IPS-NIHi7 (cell line): ENCODE data around the gene GREB1L.
"Not testable (repeated sequence)": the region's sequence is repeated elsewhere in the genome, so short reads cannot be mapped to it uniquely, and the experiment has no call there.

Source experiments
- DNase-seq: peaks from one replicate; pipeline ENCODE4 v3.0.0; 2012; ENCODE audit warnings: mixed read lengths; ENCODE audit errors: extremely low spot score

The GREB1L gene

DNA sequence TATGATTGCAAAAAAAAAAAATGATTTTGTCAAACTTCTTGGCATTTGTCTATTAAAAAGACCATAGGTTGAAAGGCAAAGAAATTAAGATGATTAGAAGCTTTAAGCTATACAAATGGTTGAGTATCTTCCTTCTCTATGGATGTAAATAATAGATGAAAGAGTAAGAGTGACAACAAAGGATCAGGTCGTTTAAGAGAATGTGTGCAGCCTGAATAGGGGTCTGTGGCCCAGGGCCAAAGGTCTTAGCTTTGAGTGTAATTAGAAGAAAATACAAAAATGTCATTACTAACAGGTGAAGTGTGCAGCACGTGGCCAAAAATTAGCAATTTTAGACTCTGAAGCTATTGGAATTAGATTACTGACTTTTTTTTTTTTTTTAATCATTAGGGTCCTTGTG lies 122.4 kb downstream of the GREB1L start:
- DNase-seq, result no peak

DNA sequence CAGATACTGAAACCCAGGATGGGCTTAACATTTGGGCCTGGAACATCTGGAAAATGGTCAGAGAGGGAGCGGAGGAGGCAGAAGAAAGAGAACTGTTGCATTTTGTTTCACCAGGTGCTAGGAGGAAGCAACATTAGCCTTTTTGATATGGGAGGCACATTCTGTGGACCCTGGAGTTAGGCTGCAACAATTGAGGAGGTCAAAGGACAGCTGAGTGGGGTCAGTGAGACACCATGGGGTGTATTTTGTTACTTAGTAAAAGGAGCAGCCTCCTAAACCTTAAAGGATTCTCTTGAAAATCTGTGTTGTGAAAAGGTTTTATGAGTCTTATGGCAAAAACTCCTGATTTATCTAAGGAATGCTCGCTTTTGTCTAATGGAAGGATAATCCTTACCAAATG lies 124.9 kb downstream of the GREB1L start:
- DNase-seq, result no peak

GRCh38 chr18:21369146-21369545 lies 127.1 kb downstream of the GREB1L start:
- DNase-seq, result no peak

DNA sequence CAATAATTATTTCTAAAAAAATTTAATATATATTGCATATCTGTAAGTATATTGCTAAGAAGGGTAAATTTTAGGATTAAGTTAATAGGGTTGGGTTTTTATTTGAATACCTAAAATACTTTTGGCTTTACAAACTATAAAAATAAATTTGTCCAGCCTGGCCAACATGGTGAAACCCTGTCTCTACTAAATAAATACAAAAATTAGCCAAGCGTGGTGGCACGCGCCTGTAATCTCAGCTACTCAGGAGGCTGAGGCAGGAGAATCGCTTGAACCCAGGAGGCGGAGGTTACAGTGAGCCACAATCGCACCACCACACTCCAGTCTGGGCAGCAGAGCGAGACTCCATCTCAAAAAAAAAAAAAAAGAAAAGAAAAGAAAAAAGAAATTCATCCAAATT lies 127.6 kb downstream of the GREB1L start:
- DNase-seq, result not testable (repeated sequence)

DNA sequence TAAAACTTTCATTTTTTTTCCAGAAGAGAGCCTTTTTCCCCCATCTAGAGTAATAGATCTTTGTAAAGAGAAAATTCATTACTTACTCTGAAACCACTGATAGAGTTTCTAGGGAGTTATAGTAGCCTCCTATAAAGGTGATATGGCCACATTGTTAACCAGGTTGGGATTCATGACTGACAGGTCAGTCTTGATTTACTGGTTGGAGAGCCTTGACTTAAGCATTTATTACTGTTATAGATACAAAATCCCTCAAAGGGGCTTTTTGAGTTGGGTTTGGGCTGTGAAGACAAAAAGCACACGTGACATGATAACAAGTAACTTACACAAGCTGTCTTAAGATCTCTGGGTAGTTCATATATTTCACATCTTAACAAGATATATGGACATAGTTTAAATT lies 141.0 kb downstream of the GREB1L start:
- DNase-seq, result no peak

DNA sequence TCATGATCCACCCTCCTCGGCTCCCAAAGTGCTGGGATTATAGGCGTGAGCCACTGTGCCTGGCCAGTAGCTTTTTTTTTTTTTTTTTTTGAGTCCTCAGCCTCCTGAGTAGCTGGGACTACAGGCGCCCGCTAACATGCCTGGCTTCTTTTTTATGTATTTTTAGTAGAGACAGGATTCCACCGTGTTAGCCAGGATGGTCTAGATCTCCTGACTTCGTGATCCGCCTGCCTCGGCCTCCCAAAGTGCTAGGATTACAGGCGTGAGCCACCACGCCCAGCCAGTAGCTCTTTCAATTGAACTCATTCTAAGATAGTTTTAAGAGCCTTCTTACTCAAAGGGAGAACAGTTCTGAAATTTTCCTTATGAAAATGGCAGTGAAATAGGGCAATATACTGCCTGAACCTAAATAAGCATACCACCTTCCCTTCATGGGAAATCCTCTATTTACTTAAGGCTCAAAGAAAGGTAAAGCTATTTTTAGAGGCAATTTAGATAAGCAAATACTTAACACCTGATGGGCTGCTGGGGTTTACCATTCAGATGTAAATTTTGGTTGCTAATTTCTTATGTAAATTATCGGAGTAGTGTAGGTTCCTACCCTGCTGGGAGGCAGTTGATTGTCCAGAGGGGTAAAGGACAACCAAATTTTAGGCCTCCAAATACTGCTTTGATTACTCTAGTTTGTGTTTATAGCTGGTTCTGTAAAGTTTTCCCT lies 144.7 kb downstream of the GREB1L start:
- peak; percentile 70 for DNase-seq

DNA sequence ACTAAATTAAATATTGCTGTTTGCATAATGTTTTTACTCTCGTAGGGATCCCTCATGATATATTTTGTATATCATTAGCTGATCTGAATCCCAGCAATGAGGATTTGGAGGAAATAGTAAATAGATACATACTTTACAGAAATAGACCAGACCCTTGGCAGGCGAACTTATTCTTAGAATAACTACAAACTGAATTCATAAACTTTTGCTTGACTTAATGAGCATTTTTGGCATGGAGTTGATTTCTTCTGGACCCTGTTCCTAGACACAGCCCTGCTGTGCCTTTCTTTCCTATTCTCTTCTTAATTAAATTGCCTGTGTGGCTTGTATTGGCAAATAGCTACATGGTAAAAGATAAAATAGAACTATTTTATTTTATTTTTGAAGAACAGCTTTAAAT lies 145.9 kb downstream of the GREB1L start:
- DNase-seq, result no peak

- DNase-seq, result no peak
Measured at GRCh38 chr18:21389283-21389682, 147.3 kb downstream of the GREB1L start.

DNA sequence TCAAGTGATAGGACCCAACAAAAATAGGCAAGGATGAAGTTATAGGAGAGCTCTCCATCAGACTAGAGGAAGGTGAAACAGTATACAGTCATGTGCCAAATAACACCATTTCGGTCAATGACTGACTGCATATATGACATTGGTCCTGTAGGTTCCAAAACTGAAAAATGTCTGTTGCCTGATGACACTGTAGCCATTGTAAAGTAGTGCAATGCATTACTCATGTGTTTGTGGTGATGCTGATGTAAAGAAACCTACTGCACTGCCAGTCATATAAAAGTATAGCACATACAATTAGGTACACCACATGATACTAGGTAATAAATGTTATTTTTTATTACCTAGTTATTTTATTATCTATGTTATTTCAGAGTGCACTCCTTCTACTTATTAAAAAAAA lies 147.9 kb downstream of the GREB1L start:
- DNase-seq, result no peak

GRCh38 chr18:21391074-21391673 lies 149.1 kb downstream of the GREB1L start:
- no peak for DNase-seq

GRCh38 chr18:21393986-21394385 lies 152.0 kb downstream of the GREB1L start:
- no peak for DNase-seq

DNA sequence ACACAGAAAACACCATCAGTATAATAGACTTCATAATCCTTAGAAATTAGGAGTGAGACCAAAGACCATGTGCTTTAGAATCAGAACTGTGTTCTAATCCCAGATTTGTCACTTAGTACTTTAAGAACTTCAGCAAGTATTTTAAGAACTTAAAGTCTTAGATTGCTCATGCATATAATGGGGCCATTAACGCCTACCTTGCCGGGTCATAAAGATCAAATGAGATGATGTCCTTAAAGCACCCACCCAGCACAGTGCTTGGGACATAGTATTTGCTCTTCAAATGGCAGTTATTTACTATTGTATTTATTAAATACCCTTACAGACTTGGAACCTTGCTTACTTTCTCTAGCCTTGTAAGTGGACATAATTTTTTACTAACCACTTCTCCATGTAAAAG lies 156.1 kb downstream of the GREB1L start:
- DNase-seq, result no peak

DNA sequence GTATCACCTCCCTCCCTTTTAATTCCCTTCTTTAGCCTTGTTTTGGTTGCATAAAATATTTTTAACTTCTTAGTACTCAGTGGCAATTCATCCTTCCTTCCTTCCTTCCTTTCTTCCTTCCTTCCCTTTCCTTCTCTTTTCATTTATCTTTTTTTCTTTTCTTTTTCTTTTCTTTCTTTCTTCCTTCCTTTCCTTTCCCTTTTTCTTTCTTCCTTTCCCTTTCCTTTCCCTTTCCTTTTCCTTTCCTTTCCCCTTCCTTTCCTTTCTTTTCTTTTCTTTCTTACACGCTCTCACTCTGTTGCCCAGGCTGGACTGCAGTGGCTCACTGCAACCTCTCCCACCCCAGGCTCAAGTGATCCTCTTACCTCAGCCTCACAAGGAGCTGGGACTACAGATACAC lies 160.2 kb downstream of the GREB1L start:
- DNase-seq, result no peak

DNA sequence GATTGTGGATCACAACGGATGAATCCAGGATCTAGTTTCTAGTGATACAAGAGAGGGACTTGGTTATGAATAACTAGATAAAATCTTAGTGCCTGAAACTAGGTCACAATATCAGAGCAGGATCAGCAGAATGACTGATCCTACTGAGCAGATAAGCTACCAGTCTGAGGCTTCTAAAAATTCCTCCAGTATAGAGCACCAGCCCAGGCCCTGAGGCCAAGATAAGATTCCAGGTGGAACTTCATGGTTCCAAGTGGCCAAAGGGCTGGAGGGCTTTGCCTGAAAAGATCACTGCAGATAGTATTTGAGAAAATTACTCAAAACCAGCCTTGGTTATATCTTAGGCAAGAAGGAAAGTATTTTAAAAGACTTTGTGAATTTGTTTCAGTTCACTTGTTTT lies 162.4 kb downstream of the GREB1L start:
- no peak for DNase-seq

GRCh38 chr18:21406116-21406515 lies 164.1 kb downstream of the GREB1L start:
- DNase-seq, result no peak

- DNase-seq, result no peak
Measured at GRCh38 chr18:21408681-21409080, 166.6 kb downstream of the GREB1L start.

GRCh38 chr18:21433436-21433835 lies 191.4 kb downstream of the GREB1L start:
- no peak for DNase-seq

- DNase-seq, result no peak
Measured at GRCh38 chr18:21439431-21439846, 197.4 kb downstream of the GREB1L start.

DNA sequence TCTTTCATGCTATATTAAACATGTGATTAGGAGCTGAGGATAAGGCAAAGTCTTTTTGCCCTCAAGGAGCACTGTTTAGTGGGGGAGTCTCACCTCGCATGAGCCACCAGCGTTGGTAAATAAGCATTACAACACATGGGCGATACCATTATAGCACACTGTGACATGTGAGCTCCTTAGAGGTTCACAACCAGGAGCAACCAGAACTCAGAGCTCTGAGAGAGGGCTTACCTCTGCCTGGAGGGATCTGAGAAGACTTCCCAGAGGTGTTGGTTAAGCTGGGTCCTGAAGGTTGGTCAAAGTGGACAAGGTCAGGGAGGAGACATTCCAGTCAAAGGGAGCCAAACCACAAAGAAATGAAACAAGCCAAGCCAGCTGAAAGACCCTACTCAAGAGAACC lies 199.6 kb downstream of the GREB1L start:
- no peak for DNase-seq

GRCh38 chr18:21443776-21444464 lies 201.9 kb downstream of the GREB1L start:
- DNase-seq, result no peak

DNA sequence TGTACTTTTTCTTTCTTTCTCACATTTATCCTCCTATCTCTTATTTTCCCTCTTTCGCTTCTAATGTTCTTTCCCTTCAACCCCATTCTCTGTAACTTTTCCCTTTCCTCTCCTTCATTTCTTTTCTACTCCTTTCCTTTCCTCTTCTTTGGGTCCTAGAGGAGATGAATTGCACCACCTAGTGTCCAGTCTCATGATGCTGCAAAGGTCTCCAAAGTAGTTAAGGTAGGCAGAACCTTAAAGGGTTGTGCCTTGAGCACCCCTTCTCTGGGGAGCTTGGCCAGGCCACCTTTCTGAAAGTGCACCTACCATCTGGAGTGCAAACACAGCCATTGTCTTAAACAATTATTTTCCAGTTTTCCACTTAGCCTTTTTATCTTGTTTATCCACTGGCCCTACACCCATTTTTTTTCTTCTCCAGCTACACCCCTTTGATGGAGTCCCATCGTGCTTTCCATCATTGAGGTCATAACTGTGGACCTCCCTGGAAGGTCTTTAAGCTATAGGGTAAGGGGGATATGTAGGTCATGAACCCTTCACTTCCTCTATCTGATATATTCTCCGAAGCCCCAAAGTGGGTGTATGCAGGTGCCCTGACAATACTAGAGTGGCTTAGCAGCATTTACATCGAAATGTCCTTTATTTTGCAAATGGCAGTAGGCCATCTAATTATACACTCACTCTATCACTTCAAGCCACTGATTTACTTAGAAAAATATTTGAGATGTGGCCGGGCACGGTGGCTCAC lies 202.6 kb downstream of the GREB1L start:
- peak; percentile 68 for DNase-seq

DNA sequence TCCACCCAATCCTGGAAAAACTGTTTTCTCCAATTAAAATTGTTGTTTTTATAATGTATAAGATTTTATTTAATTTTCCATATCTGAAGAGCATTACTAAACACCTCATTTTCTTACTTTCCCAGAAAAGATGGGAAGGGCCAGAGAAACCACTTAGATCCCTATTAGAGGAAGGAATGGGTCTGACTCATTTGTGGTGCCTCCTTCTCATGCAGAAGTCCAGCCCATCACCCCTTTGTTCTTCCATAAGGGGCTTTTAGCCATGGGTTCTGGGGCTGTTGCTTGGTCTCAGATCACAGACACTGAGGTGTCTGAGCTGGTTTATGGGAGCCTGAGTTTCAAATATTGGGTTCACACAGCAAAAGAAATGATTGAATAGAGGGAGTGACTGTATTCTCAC lies 206.3 kb downstream of the GREB1L start:
- DNase-seq, result no peak
